CD4-positive, alpha-beta T cell treated with Interleukin-10 for 1 hour (primary cell): ENCODE results near the gene GUCY2D.
"Not testable (repeated sequence)": the region's sequence is repeated elsewhere in the genome, so short reads cannot be mapped to it uniquely, and the experiment has no call there.

Experiments
- DNase-seq: peaks from one replicate; pipeline ENCODE4 v3.0.0-alpha.2; 2020

The GUCY2D gene

DNA sequence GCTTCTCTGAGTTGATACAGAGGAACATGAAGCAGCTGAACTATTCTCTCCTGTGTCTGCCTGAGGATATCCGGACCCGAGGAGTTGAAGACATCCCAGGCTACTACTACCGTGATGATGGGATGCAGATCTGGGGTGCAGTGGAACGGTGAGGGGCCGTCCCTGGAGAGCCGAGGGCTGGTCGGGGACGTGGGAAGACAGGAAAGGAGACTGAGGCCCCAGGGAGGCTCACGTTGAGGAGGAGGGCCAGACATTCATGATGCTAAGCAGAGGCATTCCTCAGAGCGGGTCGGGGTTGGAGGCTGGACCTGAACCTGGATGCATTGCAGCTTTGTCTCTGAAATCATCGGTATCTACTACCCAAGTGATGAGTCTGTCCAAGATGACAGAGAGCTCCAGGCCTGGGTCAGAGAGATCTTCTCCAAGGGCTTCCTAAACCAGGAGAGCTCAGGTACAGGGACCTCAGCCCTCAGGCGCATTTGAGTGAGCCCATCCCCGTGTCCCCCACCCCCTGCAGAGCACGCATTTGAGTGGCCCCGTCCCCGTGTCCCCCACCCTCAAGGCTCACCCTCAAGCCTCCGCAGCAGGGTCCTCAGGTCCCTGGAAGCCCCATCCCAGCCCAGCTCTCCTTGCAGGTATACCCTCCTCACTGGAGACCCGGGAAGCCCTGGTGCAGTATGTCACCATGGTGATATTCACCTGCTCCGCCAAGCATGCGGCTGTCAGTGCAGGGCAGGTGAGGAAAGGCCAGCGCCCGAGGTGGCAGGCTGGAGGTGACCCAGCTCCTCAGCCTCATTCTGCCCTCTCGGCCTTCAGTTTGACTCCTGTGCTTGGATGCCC lies 44.7 kb downstream of the GUCY2D start:
- no peak for DNase-seq

DNA sequence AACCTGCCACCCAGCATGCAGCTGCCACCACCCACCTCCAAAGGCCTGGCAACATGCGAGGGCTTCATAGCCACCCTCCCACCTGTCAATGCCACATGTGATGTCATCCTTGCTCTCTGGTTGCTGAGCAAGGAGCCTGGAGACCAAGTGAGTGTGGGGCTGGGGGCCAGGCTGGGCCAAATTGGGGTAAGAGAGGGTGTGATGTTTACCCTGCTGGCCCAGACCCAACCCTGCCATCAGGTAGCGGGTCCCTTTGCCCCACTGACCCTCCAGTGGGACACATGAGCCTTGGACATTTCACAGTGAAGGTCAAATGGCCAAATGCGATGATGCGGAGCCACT lies 45.3 kb downstream of the GUCY2D start:
- DNase-seq: no peak

DNA sequence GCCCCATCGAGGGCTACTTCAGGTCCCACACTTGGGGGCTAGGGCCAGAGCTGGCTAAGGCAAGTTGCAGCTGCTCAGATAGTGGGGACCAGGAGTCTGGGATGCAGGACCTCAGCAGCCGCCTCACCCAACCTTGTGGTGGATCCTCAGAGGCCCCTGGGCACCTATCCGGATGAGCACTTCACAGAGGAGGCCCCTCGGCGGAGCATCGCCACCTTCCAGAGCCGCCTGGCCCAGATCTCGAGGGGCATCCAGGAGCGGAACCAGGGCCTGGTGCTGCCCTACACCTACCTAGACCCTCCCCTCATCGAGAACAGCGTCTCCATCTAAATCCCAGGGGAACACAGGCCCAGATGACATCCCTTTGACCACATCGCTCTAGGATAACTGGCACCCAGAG lies 45.8 kb downstream of the GUCY2D start:
- DNase-seq: no peak

DNA sequence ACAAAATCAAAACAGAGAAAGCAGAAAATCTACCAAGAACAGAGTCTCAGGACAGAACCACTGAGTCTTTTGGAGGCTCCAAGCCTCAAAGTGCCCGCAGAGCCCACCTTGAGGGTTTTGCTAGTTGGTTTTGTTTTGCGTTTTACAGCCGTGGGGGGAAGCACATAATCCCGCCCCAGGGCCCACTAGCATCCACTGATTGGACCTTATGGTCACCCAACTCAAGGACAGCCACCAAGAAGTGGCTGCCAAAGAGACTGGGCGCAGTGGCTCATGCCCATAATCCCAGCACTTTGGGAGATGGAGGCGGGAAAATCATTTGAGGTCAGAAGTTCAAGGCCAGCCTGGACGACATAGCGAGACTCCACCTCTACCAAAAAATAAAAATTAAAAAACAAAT lies 46.3 kb downstream of the GUCY2D start:
- DNase-seq: no peak

DNA sequence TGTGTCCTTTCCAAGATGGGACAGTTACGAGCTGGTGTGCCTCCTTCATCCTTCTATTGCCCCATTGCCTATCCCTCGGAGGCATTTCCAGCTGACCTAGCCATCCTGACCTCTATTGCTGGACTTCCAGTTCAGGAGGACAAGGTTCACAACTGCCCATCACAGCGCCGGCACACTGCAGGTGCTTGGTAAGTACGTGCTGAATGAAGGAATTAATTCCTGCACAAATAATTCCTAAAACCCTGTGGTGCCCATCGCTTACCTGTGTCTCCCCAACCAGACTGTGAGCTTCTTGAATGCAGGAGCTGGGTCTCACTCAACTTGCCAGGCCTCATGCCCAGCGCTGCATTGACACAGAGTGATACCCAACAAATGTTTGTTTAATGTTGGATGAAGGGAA lies 49.4 kb downstream of the GUCY2D start:
- DNase-seq: no peak

DNA sequence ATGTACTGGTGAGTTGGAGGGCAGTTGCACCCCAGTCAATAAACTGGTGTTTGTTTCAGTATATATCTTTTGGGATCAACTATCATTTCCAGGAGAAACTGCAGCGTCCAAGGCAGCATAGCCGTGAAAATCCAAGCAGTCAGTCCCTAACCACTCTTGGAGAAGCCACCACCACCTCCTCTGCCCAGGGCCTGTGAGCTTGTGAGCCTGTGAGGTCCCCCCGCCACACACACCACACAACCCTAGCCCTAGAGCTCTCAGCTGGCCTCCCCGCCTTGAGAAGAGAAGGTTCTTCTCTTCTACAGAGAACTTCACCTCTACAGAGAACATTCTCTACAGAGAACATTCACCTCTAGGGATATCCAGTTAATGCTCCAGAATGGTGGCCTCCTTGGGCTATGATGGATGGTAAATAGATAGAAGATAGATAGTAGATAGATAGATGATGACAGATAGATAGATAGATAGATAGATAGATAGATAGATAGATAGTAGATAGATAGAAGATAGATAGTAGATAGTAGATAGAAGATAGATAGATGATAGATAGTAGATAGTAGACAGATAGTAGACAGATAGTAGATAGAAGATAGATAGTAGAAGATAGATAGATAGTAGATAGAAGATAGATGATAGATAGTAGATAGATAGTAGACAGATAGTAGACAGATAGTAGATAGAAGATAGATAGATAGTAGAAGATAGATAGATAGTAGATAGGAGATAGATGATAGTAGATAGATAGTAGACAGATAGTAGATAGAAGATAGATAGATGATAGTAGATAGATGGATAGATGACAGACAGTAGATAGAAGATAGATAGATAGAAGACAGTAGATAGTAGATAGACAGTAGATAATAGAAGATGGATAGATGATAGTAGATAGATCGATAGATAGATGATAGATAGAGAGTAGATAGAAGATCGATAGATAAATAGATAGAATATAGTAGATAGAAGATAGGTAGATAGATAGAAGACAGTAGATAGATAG lies 50.1 kb downstream of the GUCY2D start:
- DNase-seq: no peak

DNA sequence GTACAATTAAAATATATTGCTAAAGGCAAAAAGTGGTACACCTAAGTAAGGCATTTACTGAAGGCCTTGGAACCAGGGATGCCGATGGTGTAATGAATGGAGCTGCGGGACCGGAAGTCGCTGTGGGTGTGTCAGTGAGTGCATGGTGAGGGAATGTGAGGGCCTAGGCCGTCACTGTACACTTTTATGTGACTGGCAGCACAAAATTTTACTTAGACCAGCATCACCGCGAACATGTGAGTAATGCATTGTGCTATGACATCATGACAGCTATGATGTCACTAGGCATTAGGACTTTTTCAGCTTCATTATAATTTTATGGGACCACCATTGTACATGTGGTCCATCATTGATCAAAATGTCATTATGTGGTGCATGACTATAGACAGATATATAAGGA lies 51.2 kb downstream of the GUCY2D start:
- no peak for DNase-seq

DNA sequence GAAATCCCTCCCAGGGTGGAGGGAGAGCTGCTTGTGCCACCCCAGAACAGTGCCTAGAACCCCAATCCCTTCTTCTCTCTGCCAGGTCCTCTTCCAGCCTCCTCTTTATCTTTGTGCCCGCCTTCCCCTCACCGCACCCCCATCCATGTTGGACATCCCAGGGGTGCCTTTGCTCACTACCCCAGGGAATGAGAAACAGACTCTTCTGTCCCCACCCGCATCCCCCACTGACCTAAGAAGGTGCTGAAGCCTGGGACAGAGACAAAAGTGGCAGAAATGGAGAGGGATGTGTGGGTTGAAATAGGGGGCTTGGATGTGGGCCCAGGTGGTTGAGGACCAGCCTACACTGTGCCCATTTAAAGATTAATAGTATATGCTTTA lies 53.4 kb downstream of the GUCY2D start:
- no peak for DNase-seq

DNA sequence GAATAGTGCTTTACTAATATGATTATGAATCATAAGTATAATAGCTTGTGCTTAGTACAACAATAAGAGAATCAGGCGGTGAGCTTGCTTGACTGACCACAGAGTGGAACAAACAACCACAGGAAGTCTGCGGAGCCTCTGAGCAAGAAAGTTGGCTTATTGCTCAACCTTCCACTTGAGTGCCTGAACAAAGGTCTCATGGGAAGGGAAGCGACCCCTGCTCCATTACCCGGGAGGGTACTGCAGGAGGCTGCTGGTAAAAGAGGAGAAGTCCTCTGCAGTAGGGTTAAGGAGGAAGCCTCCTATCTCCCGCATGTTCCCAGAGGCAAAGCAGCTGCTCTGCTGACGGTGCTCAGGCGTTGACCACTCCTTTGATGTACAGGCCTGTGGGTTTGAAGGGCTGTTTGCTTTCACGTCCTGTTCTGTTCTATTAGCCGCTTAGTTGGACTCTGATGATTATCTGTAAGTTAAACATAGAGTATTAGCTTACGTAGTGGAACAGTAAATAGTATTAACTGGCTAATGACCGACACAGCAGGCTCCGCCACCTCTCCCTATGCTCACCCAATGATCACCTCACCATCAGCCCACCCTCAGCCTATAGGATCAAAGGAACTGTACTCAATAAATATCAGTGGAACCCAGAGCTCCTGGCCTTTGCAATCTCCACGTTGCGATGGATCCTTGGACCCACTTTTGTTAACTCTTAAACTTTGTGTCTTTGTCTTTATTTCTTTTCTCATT lies 54.0 kb downstream of the GUCY2D start:
- peak; percentile 27 for DNase-seq

DNA sequence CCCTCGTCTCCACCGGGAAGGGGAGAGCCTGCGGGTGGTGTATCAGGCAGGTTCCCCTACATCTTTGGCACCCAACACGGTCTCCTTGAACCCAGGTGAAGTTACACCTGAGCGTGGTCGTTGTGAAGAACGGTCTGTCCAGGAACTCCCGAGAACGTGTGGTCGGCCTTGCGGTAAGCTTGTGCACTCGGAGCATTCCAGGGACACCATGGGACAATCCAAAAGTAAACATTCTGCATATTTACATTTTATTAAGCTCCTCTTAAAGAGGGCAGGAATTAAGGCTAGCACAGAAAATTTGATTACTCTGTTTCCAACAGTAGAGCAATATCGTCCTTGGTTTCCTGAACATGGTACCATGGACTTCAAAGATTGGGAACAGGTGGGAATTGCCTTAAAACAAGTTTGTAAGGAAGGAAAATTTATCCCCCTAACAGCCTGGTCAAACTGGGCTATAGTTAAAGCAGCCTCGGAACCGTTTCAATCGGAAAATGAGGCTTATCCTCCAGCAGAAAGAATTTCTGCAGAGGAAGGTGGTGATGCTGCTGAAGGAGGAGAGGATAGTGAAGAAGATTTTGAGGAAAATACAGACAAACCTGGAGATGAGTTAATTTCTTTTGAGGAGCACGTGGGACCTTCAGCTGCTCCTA lies 54.7 kb downstream of the GUCY2D start:
- DNase-seq: no peak

DNA sequence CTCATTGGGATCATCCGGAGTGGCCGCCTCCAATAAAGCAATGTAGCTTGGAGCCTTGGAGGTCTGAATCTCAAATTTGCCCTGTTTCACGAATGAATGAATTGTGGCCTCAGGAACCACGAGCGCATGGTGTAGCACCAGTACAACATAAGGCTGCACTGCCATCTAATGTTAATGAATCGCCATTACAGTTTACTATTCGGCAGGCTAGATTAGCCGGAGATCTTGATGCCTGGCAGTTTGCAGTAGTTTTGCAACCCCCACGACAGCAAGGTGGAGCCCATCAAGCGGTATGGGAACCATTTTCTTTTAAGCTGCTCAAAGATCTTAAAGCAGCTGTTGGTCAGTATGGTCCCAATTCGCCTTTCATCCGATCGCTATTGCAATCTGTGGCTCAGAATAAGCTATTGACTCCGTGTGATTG lies 55.3 kb downstream of the GUCY2D start:
- peak; percentile 82 for DNase-seq

DNA sequence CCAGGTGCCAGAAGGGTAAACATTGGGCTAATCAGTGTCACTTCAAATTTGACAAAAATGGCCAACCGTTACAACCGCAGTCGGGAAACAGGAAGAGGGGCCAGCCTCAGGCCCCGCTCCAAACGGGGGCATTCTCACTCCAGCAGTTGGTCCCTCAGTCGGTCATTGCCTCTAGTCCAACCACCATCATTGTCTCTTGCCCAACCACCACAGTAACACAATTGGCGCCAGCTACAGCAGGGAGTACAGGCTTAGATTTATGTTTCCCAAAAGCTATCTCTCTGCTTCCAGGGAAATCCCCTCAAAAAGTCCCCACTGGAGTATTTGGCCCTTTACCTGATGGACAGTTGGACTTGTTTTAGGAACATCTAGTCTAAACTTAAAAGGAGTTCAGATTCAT lies 56.7 kb downstream of the GUCY2D start:
- no peak for DNase-seq

DNA sequence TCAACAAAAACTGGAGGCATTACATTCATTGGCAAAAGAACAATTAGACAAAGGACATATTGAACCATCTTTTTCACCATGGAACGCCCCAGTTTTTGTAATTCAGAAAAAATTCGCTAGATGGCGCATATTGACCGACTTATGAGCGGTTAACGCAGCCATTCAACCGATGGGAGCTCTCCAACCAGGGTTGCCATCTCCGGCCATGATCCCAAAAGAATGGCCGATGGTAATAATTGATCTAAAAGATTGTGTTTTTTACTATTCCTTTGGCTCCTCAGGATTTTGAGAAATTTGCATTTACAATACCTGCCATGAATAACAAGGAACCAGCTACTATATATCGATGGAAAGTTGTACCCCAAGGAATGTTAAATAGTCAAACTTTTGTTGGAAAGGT lies 57.9 kb downstream of the GUCY2D start:
- peak; percentile 86 for DNase-seq

DNA sequence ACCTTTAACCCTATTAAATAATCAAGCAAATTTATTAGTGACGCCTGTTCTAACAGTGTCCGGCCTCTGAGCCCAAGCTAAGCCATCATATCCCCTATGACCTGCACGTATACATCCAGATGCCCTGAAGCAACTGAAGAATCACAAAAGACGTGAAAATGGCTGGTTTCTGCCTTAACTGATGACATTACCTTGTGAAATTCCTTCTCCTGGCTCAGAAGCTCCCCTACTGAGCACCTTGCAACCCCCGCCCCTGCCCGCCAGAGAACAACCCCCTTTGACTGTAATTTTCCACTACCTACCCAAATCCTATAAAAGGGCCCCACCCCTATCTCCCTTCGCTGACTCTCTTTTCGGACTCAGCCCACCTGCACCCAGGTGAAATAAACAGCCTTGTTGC lies 59.4 kb downstream of the GUCY2D start:
- DNase-seq: not testable (repeated sequence)

DNA sequence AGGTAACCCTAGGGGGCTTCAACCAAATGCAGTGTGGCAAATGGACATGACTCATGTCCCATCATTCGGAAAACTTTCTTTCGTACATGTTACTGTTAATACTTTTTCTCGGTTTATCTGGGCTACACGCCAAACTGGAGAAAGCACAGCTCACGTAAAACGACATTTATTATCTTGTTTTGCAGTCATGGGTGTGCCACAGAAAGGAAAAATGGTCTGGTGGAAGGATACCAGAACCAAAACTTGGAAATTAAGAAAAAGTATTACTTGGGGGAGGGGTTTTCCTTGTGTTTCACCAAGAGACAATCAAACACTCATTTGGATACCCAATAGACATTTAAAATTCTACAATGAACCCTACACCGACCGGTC lies 60.0 kb downstream of the GUCY2D start:
- DNase-seq: no peak

DNA sequence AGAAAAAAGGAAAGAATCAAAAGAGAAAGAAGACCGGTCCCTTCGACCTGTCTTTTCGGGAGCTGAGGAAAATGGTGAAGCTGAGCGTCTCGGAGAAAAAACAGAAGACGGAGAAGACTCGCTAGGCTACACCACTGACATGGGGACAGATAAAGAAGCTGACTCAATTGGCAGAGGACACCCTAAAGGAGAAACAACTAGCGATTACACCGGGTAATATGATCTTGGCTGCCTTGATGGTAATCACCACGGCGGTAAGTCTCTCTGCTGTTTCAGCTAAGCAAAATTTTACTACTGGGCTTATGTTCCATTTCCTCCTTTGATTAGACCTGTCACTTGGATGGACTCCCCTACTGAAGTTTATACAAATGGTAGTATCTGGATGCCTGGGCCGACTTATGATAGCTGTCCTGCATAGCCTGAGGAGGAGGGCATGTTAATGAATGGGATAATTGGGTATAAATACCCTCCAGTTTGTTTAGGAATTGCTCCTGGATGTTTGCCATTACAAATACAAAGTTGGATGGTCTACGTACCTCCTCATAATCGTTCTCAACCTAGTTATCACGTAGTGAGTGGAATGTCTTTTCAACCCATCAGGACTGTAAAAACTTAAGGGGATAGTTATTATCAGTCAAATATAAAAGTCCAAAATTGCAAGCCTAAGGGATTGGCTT lies 60.5 kb downstream of the GUCY2D start:
- no peak for DNase-seq

DNA sequence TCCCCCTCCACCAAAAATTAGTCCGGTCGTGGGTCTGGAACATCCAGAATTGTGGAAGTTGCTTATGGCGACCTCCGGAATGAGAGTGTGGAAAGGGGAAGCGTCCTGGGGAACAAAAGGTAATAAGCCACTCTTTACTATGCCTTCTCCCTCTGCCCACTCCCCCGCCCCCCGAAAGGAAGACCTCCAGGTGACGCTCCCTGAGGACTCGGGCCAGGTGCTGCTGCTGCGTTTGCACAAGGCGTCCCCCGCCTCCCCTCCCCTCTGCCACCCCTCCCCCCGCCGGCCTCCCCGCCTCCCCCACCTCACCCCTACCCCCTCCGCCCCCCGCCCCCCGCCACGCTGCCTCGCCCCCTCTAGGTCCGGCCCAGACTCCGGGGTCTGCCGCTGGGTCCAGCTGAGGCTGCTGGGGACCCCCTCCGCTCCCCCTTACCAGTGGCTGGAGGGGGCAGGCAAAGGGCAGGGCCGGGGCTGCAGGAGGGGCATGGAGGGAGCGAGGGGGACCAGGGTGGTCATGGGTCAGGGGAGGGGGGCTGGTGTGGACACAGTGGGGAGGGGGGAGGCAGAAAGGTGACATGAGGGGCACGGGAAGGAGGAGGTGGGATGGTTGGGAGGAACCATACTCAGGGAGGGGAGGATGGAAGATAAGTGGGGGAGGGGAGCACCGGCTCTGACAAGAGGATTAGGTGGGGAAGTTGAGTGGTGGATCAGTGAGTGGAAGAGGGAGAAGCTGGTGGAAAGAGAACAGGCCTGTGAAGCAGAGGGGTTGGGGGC lies 61.5 kb downstream of the GUCY2D start:
- DNase-seq: no peak

DNA sequence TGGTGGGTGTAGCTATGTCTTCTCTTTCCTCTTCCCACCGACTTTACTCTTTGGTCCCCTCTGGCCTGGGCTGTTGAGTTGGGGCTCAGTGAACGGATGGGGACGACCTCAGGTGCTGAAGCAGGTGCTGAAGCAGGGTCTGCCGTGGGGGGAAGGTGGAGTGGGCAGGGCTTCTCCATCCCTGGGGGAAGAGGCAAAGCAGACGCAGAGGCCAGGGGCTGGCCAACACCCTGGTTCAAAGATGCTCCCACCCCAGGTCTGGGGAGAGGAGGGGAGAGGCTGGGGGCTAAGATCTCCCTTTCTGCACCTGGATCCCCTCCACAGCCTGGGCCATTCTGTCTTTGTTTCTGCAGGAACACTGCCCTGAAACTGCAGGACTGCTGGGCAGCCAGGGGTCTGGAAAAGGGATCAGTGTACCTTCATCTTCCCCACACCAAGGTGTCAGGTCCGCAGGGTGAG lies 62.2 kb downstream of the GUCY2D start:
- no peak for DNase-seq

DNA sequence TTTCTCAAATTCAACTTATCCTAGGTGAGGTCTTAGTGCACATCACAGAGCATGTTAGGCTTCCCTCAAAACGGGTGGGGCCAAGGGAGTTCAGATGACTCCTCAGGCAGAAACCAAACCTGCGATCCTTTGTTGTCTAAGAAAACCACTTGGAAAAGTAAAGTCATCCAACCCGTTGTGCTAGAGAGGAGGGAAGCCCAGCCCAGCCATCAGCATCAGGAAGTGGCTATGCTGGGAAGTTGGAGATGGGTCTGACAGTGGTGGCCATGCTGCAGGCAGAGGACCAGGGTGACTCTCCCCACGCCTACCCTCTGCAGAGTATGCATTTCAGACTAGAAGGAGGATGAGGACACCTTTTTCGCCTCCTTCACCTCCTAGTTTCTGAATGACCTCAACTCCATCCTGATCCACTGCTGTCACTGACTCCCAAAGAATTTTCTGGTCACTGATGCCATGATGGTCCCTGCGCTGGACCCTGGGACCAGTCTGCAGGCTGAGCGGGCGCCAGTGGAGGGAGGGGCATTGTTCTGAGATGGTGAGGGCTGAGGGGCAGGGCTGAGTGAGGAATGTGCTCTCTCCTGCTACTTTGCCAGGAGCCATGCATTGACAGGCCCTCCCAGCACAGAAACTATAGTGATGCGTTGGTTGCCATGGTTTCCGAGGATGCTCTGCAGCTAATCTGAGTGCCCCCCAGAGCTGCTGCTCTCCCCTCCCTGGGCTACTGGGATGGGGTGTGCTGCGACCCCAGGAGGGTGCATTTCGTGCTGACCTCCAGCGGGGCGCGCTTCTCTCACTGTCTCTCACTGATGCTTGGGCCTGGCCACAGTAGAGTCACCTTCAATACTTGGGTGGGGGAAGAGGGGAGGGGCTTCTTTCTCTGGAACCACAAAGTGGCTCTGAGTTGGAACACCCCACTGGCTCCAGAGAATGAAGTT lies 64.7 kb downstream of the GUCY2D start:
- DNase-seq: no peak

DNA sequence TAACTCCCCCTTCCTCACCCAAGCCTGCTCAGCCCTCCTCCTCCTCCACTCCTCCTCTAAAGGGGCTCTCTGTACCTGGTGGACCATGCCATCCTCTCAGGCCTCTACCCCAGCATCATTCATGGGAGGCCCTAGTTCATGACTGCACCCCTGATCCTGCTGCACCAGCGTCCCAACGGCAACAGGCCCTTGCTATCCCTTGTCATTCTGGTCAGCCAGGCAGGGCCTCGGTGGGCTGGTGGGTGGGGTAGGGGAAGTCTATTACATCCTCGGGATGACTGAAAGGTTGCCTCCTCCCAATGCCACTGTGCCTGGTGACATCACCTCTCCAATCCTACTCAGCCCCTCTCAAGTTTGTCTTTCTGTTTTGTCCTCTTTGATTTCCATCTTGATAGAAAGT lies 65.4 kb downstream of the GUCY2D start:
- DNase-seq: no peak
